Spleen (tissue), 7 donors: Measurements from ENCODE around the gene RASSF10.

Experiments
- CTCF ChIP-seq, 11 experiments: fragments of 200-600 bp in 7 of 11; fragments of 450-650 bp in 4 of 11; sonication (generic) in 4 of 11; IDR thresholded peaks in 8 of 11; conservative IDR thresholded peaks in 3 of 11; 1 replicate in 7 of 11; 2 replicates in 4 of 11; pipeline versions ENCODE4 v1.4.0 to v1.8.0; 2016 to 2021; ENCODE audit warnings: antibody characterized with exemption in 11 of 11, inconsistent platforms in 4 of 11, mild to moderate bottlenecking in 1 of 11
- POLR2AphosphoS5 ChIP-seq, 3 donors: sonication (generic); formaldehyde crosslinking; IDR thresholded peaks; one replicate each; pipeline ENCODE4 v1.5.1; 2017; ENCODE audit warnings: antibody characterized with exemption in 3 of 3
- donor health status: DM: no; HTN: no; CAD: no; lungs with moderate emphysema.
- donor health status: DM: no; HTN: no; CAD: no.
- donor health status: DM: no; HTN: no; CAD: no.

- TF ChIP-seq CTCF (IDR thresholded peaks at IDR 0.05 in 8 of 11, conservative IDR thresholded peaks at IDR 0.05 in 3 of 11) (no peak), POLR2AphosphoS5 (IDR thresholded peaks at IDR 0.05) (no peak)
These were observed 3.0 kb downstream of the RASSF10 start for GRCh38 chr11:13012056-13012661.
